Neural cell (in vitro differentiated cells): Measurements from ENCODE around the gene TGFBR3. TPM values are rescaled to one million over a fixed set of nuclear protein-coding genes. Genes with fewer than 3 reads are reported as not detected.

ENCODE experiments used
- H2AFZ ChIP-seq: fragments of 200-600, 300-800 bp; sonication (generic), shearing (Covaris generic); 2 replicates; pipeline ENCODE4 v1.6.0; 2014; ENCODE audit warnings: low read depth, mild to moderate bottlenecking, antibody characterized with exemption, low read length, moderate library complexity
- H3F3A ChIP-seq: fragments of 200-600 bp; shearing (Covaris generic); 2 replicates; pipeline ENCODE4 v1.6.1; 2016; ENCODE audit warnings: mild to moderate bottlenecking, moderate library complexity, mixed read lengths, antibody characterized with exemption, low read length; ENCODE audit not compliant: insufficient read depth, poor library complexity, severe bottlenecking
- H3K27ac ChIP-seq: fragments of 200-600, 300-800 bp; sonication (generic), shearing (Covaris generic); 2 replicates; pipeline ENCODE4 v1.5.1; 2014; ENCODE audit warnings: mild to moderate bottlenecking, low read length, moderate library complexity
- H3K27me3 ChIP-seq: fragments of 300-800, 200-600 bp; sonication (generic), shearing (Covaris generic); 2 replicates; pipeline ENCODE4 v1.6.0; 2014; ENCODE audit warnings: mild to moderate bottlenecking, low read depth, low read length, moderate library complexity; ENCODE audit not compliant: insufficient read depth
- H3K36me3 ChIP-seq: fragments of 300-800, 200-600 bp; sonication (generic), shearing (Covaris generic); 2 replicates; pipeline ENCODE4 v1.5.1; 2014; ENCODE audit warnings: mild to moderate bottlenecking, antibody characterized with exemption, low read length, moderate library complexity; ENCODE audit not compliant: insufficient read depth
- H3K4me2 ChIP-seq: fragments of 300-800, 200-600 bp; sonication (generic), shearing (Covaris generic); 2 replicates; pipeline ENCODE4 v1.6.0; 2014; ENCODE audit warnings: mild to moderate bottlenecking, low read length
- H3K4me3 ChIP-seq: fragments of 300-800, 200-600 bp; sonication (generic), shearing (Covaris generic); 2 replicates; pipeline ENCODE4 v1.5.1; 2014; ENCODE audit warnings: mild to moderate bottlenecking, low read length, moderate library complexity
- H3K79me2 ChIP-seq: fragments of 200-600 bp; shearing (Covaris generic); replicated peaks from 2 replicates; pipeline ENCODE4 v1.6.0; 2014; ENCODE audit warnings: mild to moderate bottlenecking, low read length, moderate library complexity; ENCODE audit not compliant: insufficient read depth
- H3K9ac ChIP-seq: fragments of 300-800, 200-600 bp; sonication (generic), shearing (Covaris generic); 2 replicates; pipeline ENCODE4 v1.6.1; 2016; ENCODE audit warnings: mild to moderate bottlenecking, low read length, mixed read lengths
- H3K9me2 ChIP-seq: fragments of 200-600 bp; shearing (Covaris generic); 2 replicates; pipeline ENCODE4 v1.6.1; 2016; ENCODE audit warnings: mild to moderate bottlenecking, low read length, mixed read lengths; ENCODE audit not compliant: insufficient read depth
- H3K9me3 ChIP-seq: fragments of 200-600, 300-800 bp; sonication (generic), shearing (Covaris generic); 2 replicates; pipeline ENCODE4 v1.6.1; 2016; ENCODE audit warnings: mild to moderate bottlenecking, mixed run types, low read length, moderate library complexity, mixed read lengths
- H4K20me1 ChIP-seq: fragments of 200-600 bp; shearing (Covaris generic); 2 replicates; pipeline ENCODE4 v1.6.1; 2016; ENCODE audit warnings: mild to moderate bottlenecking, mixed run types; ENCODE audit not compliant: insufficient read depth
- EP300 ChIP-seq: fragments of 450-650 bp; conservative IDR thresholded peaks from 2 replicates; pipeline ENCODE4 v1.6.1; 2014; ENCODE audit warnings: antibody characterized with exemption, mild to moderate bottlenecking, moderate library complexity; ENCODE audit not compliant: poor library complexity, severe bottlenecking
- EZH2 ChIP-seq: fragments of 200-600, 300-800 bp; shearing (Covaris generic), sonication (generic); IDR thresholded peaks from 2 replicates; pipeline ENCODE4 v1.6.1; 2014; ENCODE audit warnings: antibody characterized with exemption, low read length, borderline replicate concordance, mild to moderate bottlenecking; ENCODE audit not compliant: insufficient read depth, poor library complexity, severe bottlenecking
- MXI1 ChIP-seq: fragments of 450-650 bp; conservative IDR thresholded peaks from 2 replicates; pipeline ENCODE4 v1.6.1; 2014; ENCODE audit warnings: antibody characterized with exemption, mild to moderate bottlenecking; ENCODE audit not compliant: poor library complexity, severe bottlenecking
- POLR2AphosphoS5 ChIP-seq: IDR thresholded peaks from 2 replicates; pipeline ENCODE4 v1.6.1; 2012
- RAD21 ChIP-seq: fragments of 450-650 bp; conservative IDR thresholded peaks from 2 replicates; pipeline ENCODE4 v1.6.1; 2014; ENCODE audit warnings: antibody characterized with exemption, mild to moderate bottlenecking, moderate library complexity
- SMC3 ChIP-seq: fragments of 450-650 bp; conservative IDR thresholded peaks from 2 replicates; pipeline ENCODE4 v1.6.1; 2014; ENCODE audit warnings: antibody characterized with exemption, mild to moderate bottlenecking, moderate library complexity; ENCODE audit not compliant: poor library complexity
- TAF1 ChIP-seq: IDR thresholded peaks from 2 replicates; pipeline ENCODE4 v1.6.1; 2012; ENCODE audit warnings: low read depth
- polyA plus RNA-seq: library from polyadenylated mRNA; depleted of rRNA; stranded (reverse); fragments of >200 nt; gene quantifications from 2 replicates; pipeline ENCODE4 v1.2.3, GENCODE V29; 2014
- TF ChIP-seq, protein P1 (sequence below): fragments of 450-650 bp; IDR thresholded peaks from 2 replicates; pipeline ENCODE4 v1.5.1; 2014; ENCODE audit warnings: antibody characterized with exemption, mild to moderate bottlenecking, moderate library complexity; ENCODE audit not compliant: poor library complexity, severe bottlenecking
- TF ChIP-seq, protein P2 (sequence below): IDR thresholded peaks from 2 replicates; pipeline ENCODE4 v1.6.1; 2012; ENCODE audit warnings: borderline replicate concordance

The TGFBR3 gene
- polyA plus RNA-seq, 1 donor from 2014 or later, result 0.25 TPM

DNA sequence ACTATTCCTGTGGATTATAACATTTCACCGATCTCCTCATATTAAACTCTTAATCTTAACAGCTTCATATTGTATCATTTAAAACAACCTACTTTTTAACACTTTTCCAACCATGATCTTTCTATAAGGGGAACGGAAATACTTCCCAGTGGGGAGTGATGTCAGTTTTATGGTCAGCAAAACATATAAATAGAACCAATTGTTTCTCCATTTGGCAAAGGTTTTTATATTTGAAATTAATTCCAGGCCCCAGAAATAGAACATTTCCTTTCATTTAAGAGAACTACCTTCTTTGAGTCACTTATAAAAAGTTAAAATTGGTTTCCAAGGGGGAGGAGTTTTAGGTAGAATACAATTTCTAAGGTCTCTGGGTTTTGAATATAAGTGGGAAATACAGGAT lies 189.6 kb downstream of the TGFBR3 start:
- no peak for TF ChIP-seq SMC3
- TF ChIP-seq MXI1, result no peak
- TF ChIP-seq POLR2AphosphoS5, result no peak
- no peak for TF ChIP-seq RAD21
- TF ChIP-seq EP300, result no peak
- TF ChIP-seq TAF1, result no peak
- no peak for TF ChIP-seq EZH2
- TF ChIP-seq, protein P1, sequence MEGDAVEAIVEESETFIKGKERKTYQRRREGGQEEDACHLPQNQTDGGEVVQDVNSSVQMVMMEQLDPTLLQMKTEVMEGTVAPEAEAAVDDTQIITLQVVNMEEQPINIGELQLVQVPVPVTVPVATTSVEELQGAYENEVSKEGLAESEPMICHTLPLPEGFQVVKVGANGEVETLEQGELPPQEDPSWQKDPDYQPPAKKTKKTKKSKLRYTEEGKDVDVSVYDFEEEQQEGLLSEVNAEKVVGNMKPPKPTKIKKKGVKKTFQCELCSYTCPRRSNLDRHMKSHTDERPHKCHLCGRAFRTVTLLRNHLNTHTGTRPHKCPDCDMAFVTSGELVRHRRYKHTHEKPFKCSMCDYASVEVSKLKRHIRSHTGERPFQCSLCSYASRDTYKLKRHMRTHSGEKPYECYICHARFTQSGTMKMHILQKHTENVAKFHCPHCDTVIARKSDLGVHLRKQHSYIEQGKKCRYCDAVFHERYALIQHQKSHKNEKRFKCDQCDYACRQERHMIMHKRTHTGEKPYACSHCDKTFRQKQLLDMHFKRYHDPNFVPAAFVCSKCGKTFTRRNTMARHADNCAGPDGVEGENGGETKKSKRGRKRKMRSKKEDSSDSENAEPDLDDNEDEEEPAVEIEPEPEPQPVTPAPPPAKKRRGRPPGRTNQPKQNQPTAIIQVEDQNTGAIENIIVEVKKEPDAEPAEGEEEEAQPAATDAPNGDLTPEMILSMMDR, result no peak
- TF ChIP-seq, protein P2, sequence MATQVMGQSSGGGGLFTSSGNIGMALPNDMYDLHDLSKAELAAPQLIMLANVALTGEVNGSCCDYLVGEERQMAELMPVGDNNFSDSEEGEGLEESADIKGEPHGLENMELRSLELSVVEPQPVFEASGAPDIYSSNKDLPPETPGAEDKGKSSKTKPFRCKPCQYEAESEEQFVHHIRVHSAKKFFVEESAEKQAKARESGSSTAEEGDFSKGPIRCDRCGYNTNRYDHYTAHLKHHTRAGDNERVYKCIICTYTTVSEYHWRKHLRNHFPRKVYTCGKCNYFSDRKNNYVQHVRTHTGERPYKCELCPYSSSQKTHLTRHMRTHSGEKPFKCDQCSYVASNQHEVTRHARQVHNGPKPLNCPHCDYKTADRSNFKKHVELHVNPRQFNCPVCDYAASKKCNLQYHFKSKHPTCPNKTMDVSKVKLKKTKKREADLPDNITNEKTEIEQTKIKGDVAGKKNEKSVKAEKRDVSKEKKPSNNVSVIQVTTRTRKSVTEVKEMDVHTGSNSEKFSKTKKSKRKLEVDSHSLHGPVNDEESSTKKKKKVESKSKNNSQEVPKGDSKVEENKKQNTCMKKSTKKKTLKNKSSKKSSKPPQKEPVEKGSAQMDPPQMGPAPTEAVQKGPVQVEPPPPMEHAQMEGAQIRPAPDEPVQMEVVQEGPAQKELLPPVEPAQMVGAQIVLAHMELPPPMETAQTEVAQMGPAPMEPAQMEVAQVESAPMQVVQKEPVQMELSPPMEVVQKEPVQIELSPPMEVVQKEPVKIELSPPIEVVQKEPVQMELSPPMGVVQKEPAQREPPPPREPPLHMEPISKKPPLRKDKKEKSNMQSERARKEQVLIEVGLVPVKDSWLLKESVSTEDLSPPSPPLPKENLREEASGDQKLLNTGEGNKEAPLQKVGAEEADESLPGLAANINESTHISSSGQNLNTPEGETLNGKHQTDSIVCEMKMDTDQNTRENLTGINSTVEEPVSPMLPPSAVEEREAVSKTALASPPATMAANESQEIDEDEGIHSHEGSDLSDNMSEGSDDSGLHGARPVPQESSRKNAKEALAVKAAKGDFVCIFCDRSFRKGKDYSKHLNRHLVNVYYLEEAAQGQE, result no peak
- Histone ChIP-seq H3K79me2 (no peaks in the 10 kb centered on the region), H3K9ac (no peak overlapping the region), H3K4me2 (no peak overlapping the region), H2AFZ (no peak overlapping the region), H4K20me1 (no peaks in the 10 kb centered on the region), H3K9me2 (no peaks in the 10 kb centered on the region), H3K27ac (no peak overlapping the region), H3K36me3 (no peaks in the 10 kb centered on the region), H3K4me3 (no peak overlapping the region), H3K27me3 (no peaks in the 10 kb centered on the region), H3K9me3 (no peaks in the 10 kb centered on the region), H3F3A (no peaks in the 10 kb centered on the region)

DNA sequence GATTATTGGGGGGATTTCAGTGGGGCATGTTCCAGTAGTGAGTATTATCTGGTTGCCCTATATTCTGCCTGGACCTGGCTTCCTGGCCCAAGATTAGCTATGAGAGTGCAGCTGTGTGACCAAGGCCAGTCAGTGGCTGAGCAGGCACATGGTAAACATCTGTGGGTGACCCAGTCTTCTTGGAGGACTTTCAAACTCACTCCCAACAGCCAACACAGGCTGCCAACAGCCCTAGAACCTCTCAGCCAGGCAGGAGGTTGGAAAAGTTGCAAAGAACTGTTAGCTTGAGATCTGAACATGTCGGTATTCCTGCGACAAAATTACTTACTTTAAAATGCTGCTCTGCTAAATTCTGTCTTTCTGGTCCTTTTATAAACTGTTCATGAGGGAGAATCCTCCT lies 192.4 kb downstream of the TGFBR3 start:
- H2AFZ ChIP-seq, result no peak overlapping the region
- H3K9ac ChIP-seq, result no peak overlapping the region
- no peaks in the 10 kb centered on the region for H3K79me2 ChIP-seq
- H3F3A ChIP-seq, result no peaks in the 10 kb centered on the region
- H3K4me3 ChIP-seq, result no peak overlapping the region
- H3K9me2 ChIP-seq, result no peaks in the 10 kb centered on the region
- no peak overlapping the region for H3K4me2 ChIP-seq
- H3K36me3 ChIP-seq, result no peaks in the 10 kb centered on the region
- no peak overlapping the region for H3K27ac ChIP-seq
- H4K20me1 ChIP-seq, result no peaks in the 10 kb centered on the region
- no peak for TF ChIP-seq EZH2
- no peak for TF ChIP-seq RAD21
- no peak for TF ChIP-seq POLR2AphosphoS5
- no peak for TF ChIP-seq TAF1
- no peak for TF ChIP-seq MXI1
- TF ChIP-seq, protein P1, result no peak
- TF ChIP-seq SMC3, result no peak
- TF ChIP-seq EP300, result no peak
- TF ChIP-seq, protein P2, result no peak
- H3K27me3 ChIP-seq, result no peaks in the 10 kb centered on the region
- no peaks in the 10 kb centered on the region for H3K9me3 ChIP-seq
